ENCODE data around the gene SLC6A12.

DNA sequence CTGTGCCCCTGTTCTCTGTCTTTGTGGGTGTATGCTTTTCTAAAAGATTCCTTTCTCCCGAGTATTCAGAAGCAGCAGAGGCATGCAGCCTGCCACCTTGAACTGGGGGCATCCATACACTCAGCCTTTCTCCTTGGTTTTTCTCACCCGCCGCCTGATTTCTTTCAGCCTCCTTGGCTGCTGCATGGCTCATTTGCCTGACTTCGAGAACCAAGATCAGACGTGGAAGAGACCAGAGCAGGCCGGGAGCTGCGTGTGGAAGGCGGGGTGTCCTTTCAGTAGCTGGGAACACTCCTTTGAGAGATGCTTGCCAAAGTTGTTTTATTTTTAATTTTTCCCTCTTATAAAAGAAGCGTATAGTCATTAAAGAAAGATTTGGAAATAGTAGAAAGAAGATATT lies 53.1 kb downstream of the SLC6A12 start:
- no peak for TF ChIP-seq CTCF (IDR thresholded peaks at IDR 0.05; ENCODE audit: low read length)
- no peak for TF ChIP-seq EZH2 (IDR thresholded peaks at IDR 0.05; ENCODE audit: borderline replicate concordance, low read length)
